Neutrophil (primary cell): ENCODE data around the gene CBLB.

Source experiments
- H3K27ac ChIP-seq: fragments of 200-600 bp; sonication (generic); 2 replicates; pipeline ENCODE4 v1.5.1; 2016; ENCODE audit warnings: mild to moderate bottlenecking, moderate library complexity
- H3K27me3 ChIP-seq: fragments of 200-600 bp; sonication (generic); 2 replicates; pipeline ENCODE4 v1.6.0; 2016; ENCODE audit warnings: mild to moderate bottlenecking
- H3K36me3 ChIP-seq: fragments of 200-600 bp; sonication (generic); 2 replicates; pipeline ENCODE4 v1.5.1; 2017
- H3K4me1 ChIP-seq, 2 experiments: fragments of 200-600 bp in 1 of 2; sonication (generic) in 1 of 2; 1 replicate in 1 of 2; 2 replicates in 1 of 2; pipeline versions ENCODE4 v1.5.1 to v1.6.1; 2013 to 2016; ENCODE audit warnings: low read depth in 1 of 2, low read length in 1 of 2, mild to moderate bottlenecking in 1 of 2, moderate library complexity in 1 of 2; ENCODE audit not compliant: control insufficient read depth in 1 of 2, insufficient read depth in 1 of 2
- H3K4me3 ChIP-seq, 2 experiments: fragments of 200-600 bp in 1 of 2; sonication (generic) in 1 of 2; 1 replicate in 1 of 2; 2 replicates in 1 of 2; pipeline ENCODE4 v1.5.1; 2013 to 2016; ENCODE audit warnings: low read depth in 1 of 2, low read length in 1 of 2, mild to moderate bottlenecking in 1 of 2, moderate library complexity in 1 of 2
- H3K9me3 ChIP-seq: fragments of 200-600 bp; sonication (generic); 2 replicates; pipeline ENCODE4 v1.5.1; 2016
- TF ChIP-seq, protein P1 (sequence below): fragments of 200-600 bp; sonication (generic); IDR thresholded peaks from 2 replicates; pipeline ENCODE4 v1.5.1; 2016; ENCODE audit warnings: antibody characterized with exemption

CBLB gene

DNA sequence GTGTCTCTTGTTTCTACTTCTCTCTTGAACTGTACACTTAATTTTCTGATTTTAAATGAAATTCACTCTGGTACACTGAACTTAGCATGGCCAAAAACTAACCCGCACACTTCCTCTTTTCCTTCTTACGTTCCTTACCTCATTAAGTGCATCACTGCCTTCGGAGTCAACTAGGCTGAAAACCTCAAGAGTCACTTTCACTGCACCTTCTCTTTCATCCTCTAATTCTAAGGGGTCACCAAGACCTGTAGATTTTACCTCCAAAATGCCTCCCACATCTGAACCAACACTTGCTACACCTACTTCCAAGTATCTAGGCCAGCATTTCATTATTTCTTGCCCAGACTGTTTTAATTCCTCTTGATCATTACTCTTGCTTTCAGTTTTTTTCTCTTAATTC is 6.6 kb downstream of the CBLB start:
- peaks cover 12 to 22% of the 10 kb centered on the region in 2 experiments for H3K4me1 ChIP-seq
- peaks cover 8% of the 10 kb centered on the region for H3K36me3 ChIP-seq
- no peak overlapping the region for H3K4me3 ChIP-seq
- TF ChIP-seq, protein P1, sequence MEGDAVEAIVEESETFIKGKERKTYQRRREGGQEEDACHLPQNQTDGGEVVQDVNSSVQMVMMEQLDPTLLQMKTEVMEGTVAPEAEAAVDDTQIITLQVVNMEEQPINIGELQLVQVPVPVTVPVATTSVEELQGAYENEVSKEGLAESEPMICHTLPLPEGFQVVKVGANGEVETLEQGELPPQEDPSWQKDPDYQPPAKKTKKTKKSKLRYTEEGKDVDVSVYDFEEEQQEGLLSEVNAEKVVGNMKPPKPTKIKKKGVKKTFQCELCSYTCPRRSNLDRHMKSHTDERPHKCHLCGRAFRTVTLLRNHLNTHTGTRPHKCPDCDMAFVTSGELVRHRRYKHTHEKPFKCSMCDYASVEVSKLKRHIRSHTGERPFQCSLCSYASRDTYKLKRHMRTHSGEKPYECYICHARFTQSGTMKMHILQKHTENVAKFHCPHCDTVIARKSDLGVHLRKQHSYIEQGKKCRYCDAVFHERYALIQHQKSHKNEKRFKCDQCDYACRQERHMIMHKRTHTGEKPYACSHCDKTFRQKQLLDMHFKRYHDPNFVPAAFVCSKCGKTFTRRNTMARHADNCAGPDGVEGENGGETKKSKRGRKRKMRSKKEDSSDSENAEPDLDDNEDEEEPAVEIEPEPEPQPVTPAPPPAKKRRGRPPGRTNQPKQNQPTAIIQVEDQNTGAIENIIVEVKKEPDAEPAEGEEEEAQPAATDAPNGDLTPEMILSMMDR = no peak
- no peaks in the 10 kb centered on the region for H3K9me3 ChIP-seq
- H3K27me3 ChIP-seq = no peaks in the 10 kb centered on the region
- H3K27ac ChIP-seq = peak overlapping the region; percentile 19

DNA sequence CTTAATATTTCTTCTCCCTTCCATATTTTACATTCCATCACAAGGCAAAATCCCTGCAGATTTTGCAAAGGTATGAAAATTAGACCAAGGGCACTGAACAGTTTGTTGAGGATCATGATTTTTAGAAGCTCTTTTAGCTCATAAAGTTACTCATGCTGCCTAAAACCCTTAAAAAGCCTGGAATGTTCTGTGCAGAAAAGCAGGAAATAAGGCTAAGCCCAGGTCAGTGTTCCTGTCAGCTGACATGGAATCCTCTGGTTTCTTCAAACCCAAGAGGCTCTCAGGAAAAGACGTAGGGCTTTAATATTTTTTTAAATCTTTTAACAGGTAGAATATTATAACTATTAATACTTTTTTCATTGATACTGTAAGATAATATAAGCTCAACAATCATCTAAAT is 8.2 kb downstream of the CBLB start:
- no peak overlapping the region for H3K27ac ChIP-seq
- H3K4me1 ChIP-seq = peaks cover 0 to 8% of the 10 kb centered on the region in 2 experiments
- no peaks in the 10 kb centered on the region for H3K9me3 ChIP-seq
- TF ChIP-seq, protein P1 = no peak
- H3K36me3 ChIP-seq = peaks cover 8% of the 10 kb centered on the region
- H3K4me3 ChIP-seq = no peak overlapping the region
- H3K27me3 ChIP-seq = no peaks in the 10 kb centered on the region

DNA sequence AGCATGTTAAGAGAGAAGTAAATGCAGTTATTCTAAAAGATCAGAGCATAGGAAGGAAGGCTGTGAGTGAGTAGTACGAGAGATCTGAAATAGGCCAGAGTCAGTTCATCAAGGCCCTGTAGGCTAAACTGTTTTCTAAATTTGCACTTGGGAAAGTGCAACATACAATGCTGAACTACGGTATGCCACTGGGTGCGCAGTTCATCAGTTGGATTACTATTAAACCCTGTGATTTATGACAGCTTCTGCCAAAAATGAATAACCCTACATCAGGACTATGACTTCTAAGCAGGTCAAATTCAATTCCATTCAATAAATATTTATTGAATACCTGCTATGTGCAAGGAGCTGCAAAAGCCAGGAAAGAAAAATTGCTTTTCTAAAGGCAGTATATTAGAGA is 10.8 kb downstream of the CBLB start:
- Histone ChIP-seq H3K27me3 (no peaks in the 10 kb centered on the region), H3K36me3 (peaks cover 4% of the 10 kb centered on the region), H3K9me3 (no peaks in the 10 kb centered on the region), H3K4me3 (no peak overlapping the region), H3K4me1 (peaks cover 0 to 8% of the 10 kb centered on the region in 2 experiments), H3K27ac (no peak overlapping the region)
- TF ChIP-seq, protein P1 = no peak

DNA sequence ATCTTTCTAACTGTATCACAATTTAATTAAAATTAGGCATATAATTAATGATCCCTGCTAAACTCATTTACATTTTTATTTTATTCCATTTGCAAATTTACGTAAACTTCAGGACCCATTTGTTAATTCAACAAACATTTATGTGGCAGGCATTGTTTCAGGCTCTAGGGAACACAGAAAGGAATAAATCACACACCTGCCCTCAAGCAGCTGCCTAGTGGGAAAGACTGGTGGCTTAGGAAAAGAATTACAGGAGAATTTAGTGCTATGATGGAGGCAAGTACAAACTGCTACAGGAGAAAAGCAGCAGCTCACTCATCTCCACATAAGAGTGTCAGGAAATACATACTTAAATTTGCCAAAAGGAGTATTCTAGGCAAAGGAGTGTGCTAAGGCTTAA is 11.2 kb downstream of the CBLB start:
- H3K4me3 ChIP-seq = no peak overlapping the region
- H3K27me3 ChIP-seq = no peaks in the 10 kb centered on the region
- H3K9me3 ChIP-seq = no peaks in the 10 kb centered on the region
- H3K4me1 ChIP-seq = peaks cover 0 to 7% of the 10 kb centered on the region in 2 experiments
- H3K36me3 ChIP-seq = peaks cover 8% of the 10 kb centered on the region
- no peak overlapping the region for H3K27ac ChIP-seq
- TF ChIP-seq, protein P1 = no peak

DNA sequence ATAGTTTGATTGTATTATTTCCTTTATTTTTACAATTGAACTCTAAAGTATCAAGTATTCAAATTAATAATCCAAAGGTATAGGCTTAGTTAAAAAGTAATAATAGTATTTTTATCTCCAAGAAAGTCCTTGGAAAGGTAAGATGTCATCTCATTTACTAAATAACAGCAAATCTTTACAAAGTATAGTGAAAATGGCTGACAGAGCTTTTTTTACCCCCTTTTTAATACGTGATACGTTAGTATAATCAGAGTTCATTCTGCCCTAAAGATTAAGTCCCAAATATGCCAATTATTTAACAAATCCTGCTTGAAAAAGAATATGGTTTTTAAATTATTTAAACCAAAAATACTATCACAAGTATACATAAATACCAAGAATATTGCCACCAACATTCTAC is 12.2 kb downstream of the CBLB start:
- Histone ChIP-seq H3K27ac (no peak overlapping the region), H3K4me1 (no peaks in the 10 kb centered on the region), H3K4me3 (no peak overlapping the region), H3K9me3 (no peaks in the 10 kb centered on the region), H3K36me3 (peaks cover 8% of the 10 kb centered on the region), H3K27me3 (no peaks in the 10 kb centered on the region)
- TF ChIP-seq, protein P1 = no peak
